ENCODE measurements around the gene ABHD15. TPM values are rescaled to one million over a fixed set of nuclear protein-coding genes. Genes with fewer than 3 reads are reported as not detected.

ABHD15 gene
- total and polyA plus RNA-seq, 9 of the 15 experiments (the other 6 are each of a cell fraction or from before 2014, with no cell fraction given): 0.85 to 4.2 (median 2.1) TPM

DNA sequence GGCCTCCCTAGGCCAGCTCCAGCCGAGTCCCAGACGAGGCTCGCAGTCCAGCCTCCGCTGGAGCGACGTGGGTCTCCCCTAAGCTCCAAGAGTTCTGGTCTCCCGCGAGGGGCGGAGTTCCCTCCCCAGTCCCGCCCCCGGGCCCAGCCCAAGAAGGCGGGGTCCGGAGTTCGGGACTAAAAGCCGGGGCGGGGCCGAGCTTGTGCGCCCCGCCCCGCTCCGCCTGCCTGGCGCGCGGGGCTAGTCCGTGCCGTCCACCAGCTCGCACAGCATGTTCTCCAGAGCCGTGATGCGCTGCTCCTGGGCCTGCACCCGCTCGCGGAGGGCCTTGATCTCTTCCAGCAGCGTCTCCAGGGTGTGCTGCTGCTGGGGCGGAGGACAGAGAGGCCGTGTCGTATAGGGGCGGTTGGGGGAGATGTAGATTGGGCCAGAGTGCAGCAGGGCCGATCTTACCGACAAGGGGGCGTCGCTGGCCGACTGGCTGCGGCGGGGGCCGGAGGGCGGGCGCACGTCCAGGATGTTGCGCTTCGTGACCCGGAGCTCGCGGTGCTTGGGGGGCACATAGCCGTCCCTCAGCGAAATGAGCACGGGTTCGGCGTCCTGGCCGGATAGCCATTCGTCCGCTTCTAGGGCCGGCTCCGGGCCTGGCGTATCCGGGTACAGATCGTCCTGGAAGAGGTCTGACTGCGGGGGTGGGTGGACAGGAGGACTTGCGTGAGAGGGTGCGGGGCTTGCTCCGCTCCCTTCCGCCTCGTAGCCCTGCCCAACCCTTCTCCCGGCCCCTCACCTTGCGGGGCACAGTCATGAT, 48.9 kb upstream of the ABHD15 start (continued):
- TF ChIP-seq COPS2 (conservative IDR thresholded peaks at IDR 0.05) (no peak), RBFOX2 (IDR thresholded peaks at IDR 0.05; ENCODE audit: low read depth, low read length) (peak; percentile 69), SP1 (CRISPR knock-in tag; IDR thresholded peaks at IDR 0.05) (peak; percentile 42), MBD2 (IDR thresholded peaks at IDR 0.05; ENCODE audit: borderline replicate concordance, low read depth) (no peak), ZNF785 (CRISPR knock-in tag; IDR thresholded peaks at IDR 0.05) (no peak), POU5F1 (IDR thresholded peaks at IDR 0.05; ENCODE audit: borderline replicate concordance, low read depth, low read length, partially characterized antibody) (no peak), RBM22 (IDR thresholded peaks at IDR 0.05; ENCODE audit: low read depth, low read length, poor library complexity, severe bottlenecking) (no peak), RB1 (IDR thresholded peaks at IDR 0.05; ENCODE audit: low read depth) (0 out of 2 replicates have a peak, but pooled peaks have one; percentile 25), TAF9B (IDR thresholded peaks at IDR 0.05; ENCODE audit: partially characterized antibody) (no peak), SREBF1 (IDR thresholded peaks at IDR 0.05; ENCODE audit: borderline replicate concordance, low read depth, low read length) (no peak), FOXM1 (IDR thresholded peaks at IDR 0.05; ENCODE audit: low read depth) (no peak), FOXM1 (CRISPR knock-in tag; IDR thresholded peaks at IDR 0.05; ENCODE audit: low read depth) (no peak), FOXA1 (IDR thresholded peaks at IDR 0.05; ENCODE audit: borderline replicate concordance) (no peak), NFIC (IDR thresholded peaks at IDR 0.05) (peak; percentile 50), ZNF140 (CRISPR knock-in tag; IDR thresholded peaks at IDR 0.05) (no peak), TCFL5 (CRISPR knock-in tag; conservative IDR thresholded peaks at IDR 0.05) (no peak), ZNF224 (CRISPR knock-in tag; IDR thresholded peaks at IDR 0.05) (no peak), ZNF699 (CRISPR knock-in tag; IDR thresholded peaks at IDR 0.05; ENCODE audit: insufficient replicate concordance) (no peak)
- TF ChIP-seq, protein P1, sequence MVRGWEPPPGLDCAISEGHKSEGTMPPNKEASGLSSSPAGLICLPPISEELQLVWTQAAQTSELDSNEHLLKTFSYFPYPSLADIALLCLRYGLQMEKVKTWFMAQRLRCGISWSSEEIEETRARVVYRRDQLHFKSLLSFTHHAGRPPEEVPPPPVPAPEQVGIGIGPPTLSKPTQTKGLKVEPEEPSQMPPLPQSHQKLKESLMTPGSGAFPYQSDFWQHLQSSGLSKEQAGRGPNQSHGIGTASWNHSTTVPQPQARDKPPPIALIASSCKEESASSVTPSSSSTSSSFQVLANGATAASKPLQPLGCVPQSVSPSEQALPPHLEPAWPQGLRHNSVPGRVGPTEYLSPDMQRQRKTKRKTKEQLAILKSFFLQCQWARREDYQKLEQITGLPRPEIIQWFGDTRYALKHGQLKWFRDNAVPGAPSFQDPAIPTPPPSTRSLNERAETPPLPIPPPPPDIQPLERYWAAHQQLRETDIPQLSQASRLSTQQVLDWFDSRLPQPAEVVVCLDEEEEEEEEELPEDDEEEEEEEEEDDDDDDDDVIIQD (CRISPR knock-in tag; IDR thresholded peaks at IDR 0.05): no peak
- TF ChIP-seq, protein P2, sequence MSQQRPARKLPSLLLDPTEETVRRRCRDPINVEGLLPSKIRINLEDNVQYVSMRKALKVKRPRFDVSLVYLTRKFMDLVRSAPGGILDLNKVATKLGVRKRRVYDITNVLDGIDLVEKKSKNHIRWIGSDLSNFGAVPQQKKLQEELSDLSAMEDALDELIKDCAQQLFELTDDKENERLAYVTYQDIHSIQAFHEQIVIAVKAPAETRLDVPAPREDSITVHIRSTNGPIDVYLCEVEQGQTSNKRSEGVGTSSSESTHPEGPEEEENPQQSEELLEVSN (IDR thresholded peaks at IDR 0.05; ENCODE audit: borderline replicate concordance in 1 of 2, extremely low read depth in 1 of 2, insufficient read depth in 1 of 2, insufficient read length in 1 of 2, low read depth in 1 of 2, low read length in 1 of 2, poor library complexity in 1 of 2, severe bottlenecking in 1 of 2): peak; percentile 62 to 90
- TF ChIP-seq, protein P3, sequence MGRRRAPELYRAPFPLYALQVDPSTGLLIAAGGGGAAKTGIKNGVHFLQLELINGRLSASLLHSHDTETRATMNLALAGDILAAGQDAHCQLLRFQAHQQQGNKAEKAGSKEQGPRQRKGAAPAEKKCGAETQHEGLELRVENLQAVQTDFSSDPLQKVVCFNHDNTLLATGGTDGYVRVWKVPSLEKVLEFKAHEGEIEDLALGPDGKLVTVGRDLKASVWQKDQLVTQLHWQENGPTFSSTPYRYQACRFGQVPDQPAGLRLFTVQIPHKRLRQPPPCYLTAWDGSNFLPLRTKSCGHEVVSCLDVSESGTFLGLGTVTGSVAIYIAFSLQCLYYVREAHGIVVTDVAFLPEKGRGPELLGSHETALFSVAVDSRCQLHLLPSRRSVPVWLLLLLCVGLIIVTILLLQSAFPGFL (CRISPR knock-in tag; IDR thresholded peaks at IDR 0.05): no peak
- TF ChIP-seq, protein P4, sequence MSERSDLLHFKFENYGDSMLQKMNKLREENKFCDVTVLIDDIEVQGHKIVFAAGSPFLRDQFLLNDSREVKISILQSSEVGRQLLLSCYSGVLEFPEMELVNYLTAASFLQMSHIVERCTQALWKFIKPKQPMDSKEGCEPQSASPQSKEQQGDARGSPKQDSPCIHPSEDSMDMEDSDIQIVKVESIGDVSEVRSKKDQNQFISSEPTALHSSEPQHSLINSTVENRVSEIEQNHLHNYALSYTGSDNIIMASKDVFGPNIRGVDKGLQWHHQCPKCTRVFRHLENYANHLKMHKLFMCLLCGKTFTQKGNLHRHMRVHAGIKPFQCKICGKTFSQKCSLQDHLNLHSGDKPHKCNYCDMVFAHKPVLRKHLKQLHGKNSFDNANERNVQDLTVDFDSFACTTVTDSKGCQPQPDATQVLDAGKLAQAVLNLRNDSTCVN (CRISPR knock-in tag; IDR thresholded peaks at IDR 0.05): no peak
- TF ChIP-seq, protein P5, sequence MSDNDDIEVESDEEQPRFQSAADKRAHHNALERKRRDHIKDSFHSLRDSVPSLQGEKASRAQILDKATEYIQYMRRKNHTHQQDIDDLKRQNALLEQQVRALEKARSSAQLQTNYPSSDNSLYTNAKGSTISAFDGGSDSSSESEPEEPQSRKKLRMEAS (CRISPR knock-in tag; IDR thresholded peaks at IDR 0.05): 0 out of 2 replicates have a peak, but pooled peaks have one; percentile 40
